ENCODE measurements around the gene HNRNPC. TPM values are rescaled to one million over a fixed set of nuclear protein-coding genes. Genes with fewer than 3 reads are reported as not detected.

HNRNPC gene
- polyA plus RNA-seq = 624 to 871 TPM (median 786 TPM) in 3 replicates
- 2,950 TPM for polyA plus RNA-seq (2011; ENCODE audit: low read depth)
- 414 and 574 TPM in 2 replicates for polyA plus RNA-seq (2011; cell fraction: cytosol; rRNA removed)
- 390 and 516 TPM in 2 replicates for polyA plus RNA-seq (2011; cell fraction: nucleus; rRNA removed)
- polyA plus RNA-seq (2012; ENCODE audit: low replicate concordance) = 567 and 714 TPM in 2 replicates
- 380 to 701 TPM (median 538 TPM) in 3 replicates for polyA minus RNA-seq
- 204 TPM for polyA minus RNA-seq (2011; cell fraction: cytosol; rRNA and poly(A)+ RNA removed)
- polyA minus RNA-seq (2011; cell fraction: nucleus; rRNA and poly(A)+ RNA removed) = 318 and 503 TPM in 2 replicates

DNA sequence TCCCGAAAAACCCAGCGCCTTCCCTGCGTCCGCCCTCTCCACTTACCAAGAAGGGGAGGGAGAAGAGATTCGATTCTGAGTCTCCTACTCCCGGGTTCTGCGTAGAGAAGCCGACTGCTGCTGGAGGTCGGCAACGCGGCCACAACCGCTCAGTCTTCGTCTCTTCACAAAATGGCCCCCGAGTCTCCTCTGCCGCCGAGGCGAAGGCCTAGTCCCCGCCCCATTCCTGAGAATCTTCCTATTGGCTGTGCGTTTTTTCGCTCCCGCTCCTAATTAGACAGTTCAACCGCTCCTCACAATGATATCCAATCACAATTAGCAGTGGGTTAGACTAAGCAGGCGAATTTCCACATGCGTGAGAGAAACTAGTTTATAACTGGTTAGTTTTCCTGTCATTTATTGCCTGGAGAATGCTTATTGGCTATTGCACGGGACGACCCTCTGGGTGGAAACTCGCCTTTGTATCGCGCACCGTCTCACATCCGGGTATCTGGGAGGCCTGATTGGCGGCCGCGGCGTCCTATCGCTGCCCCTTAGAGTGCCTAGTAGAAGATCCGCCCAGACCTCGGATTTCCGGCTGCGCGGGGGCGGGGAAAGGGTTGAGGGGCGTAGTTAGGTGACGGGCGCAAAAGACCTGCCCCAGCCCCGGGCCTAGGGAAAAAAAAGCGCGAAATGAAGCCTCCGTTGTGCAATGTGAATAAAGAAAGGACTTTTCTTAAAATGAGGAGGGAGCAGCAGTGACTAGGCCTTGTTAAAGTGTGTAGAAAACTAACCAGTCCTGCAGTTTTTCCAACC is at the start of gene HNRNPC:
TSS of gene HNRNPC (minus strand) at position 191 of the 795 bp plus-strand sequence. CDS start 35,249 bp downstream, outside the sequence.
- H4K20me1 ChIP-seq (ENCODE audit: control insufficient read depth, extremely low read depth, insufficient read depth, low read length) = peaks cover 36% of the 10 kb centered on the region
- peak within 1 kb of the TSS; percentile 99 for H3K27ac ChIP-seq (ENCODE audit: control insufficient read depth, insufficient read depth, low read length)
- peak; percentile 77 for FAIRE-seq
- dilution Hi-C loops (cut with MboI; ENCODE audit: extremely low pct_ligation_motif_present, low sequenced_read_pairs) = no loop called here
- H3K27me3 ChIP-seq (ENCODE audit: control insufficient read depth, extremely low read depth, insufficient read depth, low read length) = no peaks in the 10 kb centered on the region
- H3K4me2 ChIP-seq (ENCODE audit: control insufficient read depth, extremely low read depth, insufficient read depth, low read depth, low read length) = peak within 1 kb of the TSS; percentile 97
- peak within 1 kb of the TSS; percentile 87 for H2AFZ ChIP-seq (ENCODE audit: control insufficient read depth, low read length)
- no peaks in the 10 kb centered on the region for H3K9me1 ChIP-seq (ENCODE audit: control insufficient read depth, extremely low read depth, insufficient read depth, low read length)
- TF ChIP-seq EZH2 (IDR thresholded peaks at IDR 0.05; ENCODE audit: low read length) = no peak
- TF ChIP-seq, protein P1, sequence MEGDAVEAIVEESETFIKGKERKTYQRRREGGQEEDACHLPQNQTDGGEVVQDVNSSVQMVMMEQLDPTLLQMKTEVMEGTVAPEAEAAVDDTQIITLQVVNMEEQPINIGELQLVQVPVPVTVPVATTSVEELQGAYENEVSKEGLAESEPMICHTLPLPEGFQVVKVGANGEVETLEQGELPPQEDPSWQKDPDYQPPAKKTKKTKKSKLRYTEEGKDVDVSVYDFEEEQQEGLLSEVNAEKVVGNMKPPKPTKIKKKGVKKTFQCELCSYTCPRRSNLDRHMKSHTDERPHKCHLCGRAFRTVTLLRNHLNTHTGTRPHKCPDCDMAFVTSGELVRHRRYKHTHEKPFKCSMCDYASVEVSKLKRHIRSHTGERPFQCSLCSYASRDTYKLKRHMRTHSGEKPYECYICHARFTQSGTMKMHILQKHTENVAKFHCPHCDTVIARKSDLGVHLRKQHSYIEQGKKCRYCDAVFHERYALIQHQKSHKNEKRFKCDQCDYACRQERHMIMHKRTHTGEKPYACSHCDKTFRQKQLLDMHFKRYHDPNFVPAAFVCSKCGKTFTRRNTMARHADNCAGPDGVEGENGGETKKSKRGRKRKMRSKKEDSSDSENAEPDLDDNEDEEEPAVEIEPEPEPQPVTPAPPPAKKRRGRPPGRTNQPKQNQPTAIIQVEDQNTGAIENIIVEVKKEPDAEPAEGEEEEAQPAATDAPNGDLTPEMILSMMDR (optimal IDR thresholded peaks at IDR 0.05 in 1 of 3, IDR thresholded peaks at IDR 0.05 in 1 of 3, conservative IDR thresholded peaks at IDR 0.05 in 1 of 3; ENCODE audit: extremely low read depth in 1 of 3, insufficient read depth in 2 of 3, low read length in 3 of 3) = no peak
- H3K4me1 ChIP-seq (ENCODE audit: control insufficient read depth, extremely low read depth, insufficient read depth, low read length) = peaks cover 26% of the 10 kb centered on the region
- peaks cover 0 to 14% of the 10 kb centered on the region in 2 experiments for H3K36me3 ChIP-seq (ENCODE audit: control insufficient read depth in 2 of 2, extremely low read depth in 1 of 2, insufficient read depth in 2 of 2, low read length in 2 of 2)
- peak within 1 kb of the TSS; percentile 84 to 97 (median 93) for H3K4me3 ChIP-seq (ENCODE audit: control insufficient read depth in 2 of 3, extremely low read depth in 1 of 3, insufficient read depth in 2 of 3, low read depth in 1 of 3, low read length in 3 of 3)
- H3K9me3 ChIP-seq (ENCODE audit: control insufficient read depth, low read depth, low read length) = no peaks in the 10 kb centered on the region
- peaks cover 48% of the 10 kb centered on the region for H3K79me2 ChIP-seq (ENCODE audit: control insufficient read depth, insufficient read depth, low read length)
- DNase-seq (ENCODE audit: low read depth, low spot score) = peak; percentile 85
- H3K9ac ChIP-seq (ENCODE audit: control insufficient read depth, extremely low read depth, insufficient read depth, low read length) = peak within 1 kb of the TSS; percentile 100

DNA sequence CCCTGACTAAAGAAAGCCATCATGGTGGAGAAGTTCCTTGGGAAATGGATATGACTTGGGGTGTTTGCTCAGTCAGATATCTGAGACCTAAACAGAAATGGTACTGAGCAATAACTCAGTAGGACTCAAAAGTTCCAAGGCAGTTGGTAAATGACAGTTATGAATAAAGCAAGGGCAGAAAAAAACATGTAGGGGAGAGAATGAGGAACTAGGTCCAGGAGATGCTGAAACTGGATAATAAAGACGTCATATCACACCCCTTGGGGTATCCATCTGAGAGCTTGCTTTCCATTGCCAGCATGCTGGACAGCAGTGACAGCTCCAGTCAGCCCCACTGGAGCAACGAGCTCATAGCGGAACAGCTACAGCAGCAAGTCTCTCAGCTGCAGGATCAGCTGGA is 48.2 kb upstream of the HNRNPC start:
- Histone ChIP-seq H3K9me3 (ENCODE audit: control insufficient read depth, low read depth, low read length) (no peaks in the 10 kb centered on the region), H2AFZ (ENCODE audit: control insufficient read depth, low read length) (no peak overlapping the region), H3K9me1 (ENCODE audit: control insufficient read depth, extremely low read depth, insufficient read depth, low read length) (no peaks in the 10 kb centered on the region), H3K79me2 (ENCODE audit: control insufficient read depth, insufficient read depth, low read length) (no peaks in the 10 kb centered on the region), H3K4me1 (ENCODE audit: control insufficient read depth, extremely low read depth, insufficient read depth, low read length) (no peaks in the 10 kb centered on the region), H3K4me3 (ENCODE audit: control insufficient read depth in 2 of 3, extremely low read depth in 1 of 3, insufficient read depth in 2 of 3, low read depth in 1 of 3, low read length in 3 of 3) (no peak overlapping the region), H3K27me3 (ENCODE audit: control insufficient read depth, extremely low read depth, insufficient read depth, low read length) (no peaks in the 10 kb centered on the region), H3K9ac (ENCODE audit: control insufficient read depth, extremely low read depth, insufficient read depth, low read length) (no peak overlapping the region), H3K4me2 (ENCODE audit: control insufficient read depth, extremely low read depth, insufficient read depth, low read depth, low read length) (no peak overlapping the region), H3K36me3 (ENCODE audit: control insufficient read depth in 2 of 2, extremely low read depth in 1 of 2, insufficient read depth in 2 of 2, low read length in 2 of 2) (no peaks in the 10 kb centered on the region), H3K27ac (ENCODE audit: control insufficient read depth, insufficient read depth, low read length) (no peak overlapping the region), H4K20me1 (ENCODE audit: control insufficient read depth, extremely low read depth, insufficient read depth, low read length) (no peaks in the 10 kb centered on the region)
- no peak for DNase-seq (ENCODE audit: low read depth, low spot score)
- dilution Hi-C loops (cut with MboI; ENCODE audit: extremely low pct_ligation_motif_present, low sequenced_read_pairs) = no loop called here
- no peak for FAIRE-seq
- TF ChIP-seq, protein P1 (optimal IDR thresholded peaks at IDR 0.05 in 1 of 3, IDR thresholded peaks at IDR 0.05 in 1 of 3, conservative IDR thresholded peaks at IDR 0.05 in 1 of 3; ENCODE audit: extremely low read depth in 1 of 3, insufficient read depth in 2 of 3, low read length in 3 of 3) = no peak
- TF ChIP-seq EZH2 (IDR thresholded peaks at IDR 0.05; ENCODE audit: low read length) = no peak
